ENCODE data around the gene WNK2.

The WNK2 gene

GRCh38 chr9:93185266-93186214, 1.6 kb downstream of the WNK2 start:
- DNase-seq (ENCODE audit: low read depth, low spot score): no peak

- DNase-seq (ENCODE audit: low read depth, low spot score): no peak
These were observed 2.4 kb downstream of the WNK2 start for GRCh38 chr9:93186215-93186945.

GRCh38 chr9:93187047-93187446, 3.1 kb downstream of the WNK2 start:
- no peak for DNase-seq (ENCODE audit: low read depth, low spot score)

- no peak for DNase-seq (ENCODE audit: low read depth, low spot score)
These were observed 3.6 kb downstream of the WNK2 start for GRCh38 chr9:93187574-93187973.

GRCh38 chr9:93188426-93189368, 4.8 kb downstream of the WNK2 start:
- no peak for DNase-seq (ENCODE audit: low read depth, low spot score)

GRCh38 chr9:93189369-93190132, 5.6 kb downstream of the WNK2 start:
- DNase-seq (ENCODE audit: low read depth, low spot score): no peak

GRCh38 chr9:93190133-93190525, 6.2 kb downstream of the WNK2 start:
- no peak for DNase-seq (ENCODE audit: low read depth, low spot score)

- DNase-seq (ENCODE audit: low read depth, low spot score): no peak
These were observed 6.9 kb downstream of the WNK2 start for GRCh38 chr9:93190656-93191353.

GRCh38 chr9:93191354-93191660, 7.4 kb downstream of the WNK2 start:
- DNase-seq (ENCODE audit: low read depth, low spot score): no peak

GRCh38 chr9:93192721-93193387, 8.9 kb downstream of the WNK2 start:
- DNase-seq (ENCODE audit: low read depth, low spot score): no peak

GRCh38 chr9:93193388-93194220, 9.7 kb downstream of the WNK2 start:
- no peak for DNase-seq (ENCODE audit: low read depth, low spot score)

- DNase-seq (ENCODE audit: low read depth, low spot score): no peak
These were observed 10.3 kb downstream of the WNK2 start for GRCh38 chr9:93194221-93194625.

GRCh38 chr9:93194641-93195040, 10.7 kb downstream of the WNK2 start:
- no peak for DNase-seq (ENCODE audit: low read depth, low spot score)

GRCh38 chr9:93196096-93197055, 12.4 kb downstream of the WNK2 start:
- DNase-seq (ENCODE audit: low read depth, low spot score): no peak

GRCh38 chr9:93197670-93198069, 13.7 kb downstream of the WNK2 start:
- DNase-seq (ENCODE audit: low read depth, low spot score): no peak

- no peak for DNase-seq (ENCODE audit: low read depth, low spot score)
These were observed 14.3 kb downstream of the WNK2 start for GRCh38 chr9:93198117-93198837.

All from iPS DF 19.7 (cell line).